ENCODE data around the gene DIAPH2.

Gene DIAPH2

DNA sequence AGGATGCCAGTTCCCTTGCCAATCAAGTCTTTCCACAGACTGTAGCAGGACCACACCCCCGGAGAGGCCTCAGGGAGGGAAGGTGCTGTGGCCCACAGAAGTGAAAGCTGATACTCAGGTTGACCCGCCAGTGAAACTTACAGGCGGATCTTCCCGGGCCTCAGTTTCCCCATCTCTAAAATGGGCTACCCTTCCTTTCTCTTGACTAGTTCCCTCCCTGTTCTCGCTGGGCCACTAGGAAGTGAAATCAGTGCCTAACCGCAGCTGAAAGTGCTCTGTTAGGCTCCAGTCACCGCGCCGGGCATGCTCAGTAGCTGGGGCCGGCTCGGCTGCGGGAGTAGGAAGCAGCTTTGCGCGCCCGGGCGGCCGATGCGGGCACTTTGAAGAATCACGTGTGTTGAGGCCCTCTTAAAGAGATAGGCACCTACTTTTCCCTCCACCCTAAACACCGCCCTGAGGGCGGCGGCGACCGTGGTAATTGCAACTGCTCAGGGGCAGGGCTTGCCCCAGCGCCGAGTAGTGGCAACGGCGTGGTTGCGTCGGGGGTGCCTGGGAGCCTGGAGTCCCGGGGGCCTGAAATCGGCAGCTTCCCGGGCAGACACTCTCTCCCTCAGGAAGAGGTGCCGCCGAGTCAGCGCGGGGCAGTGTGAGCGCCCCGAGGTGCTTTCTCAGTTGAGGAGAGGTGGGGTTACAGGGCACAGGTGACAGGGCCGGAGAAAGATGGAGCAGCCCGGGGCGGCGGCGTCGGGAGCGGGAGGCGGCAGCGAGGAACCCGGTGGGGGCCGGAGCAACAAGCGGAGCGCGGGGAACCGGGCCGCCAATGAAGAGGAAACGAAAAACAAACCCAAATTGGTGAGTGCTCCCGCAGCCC is at the start of gene DIAPH2:
Gene DIAPH2 (plus strand): TSS at position 504 of the 871 bp plus-strand sequence.
- Mint-ChIP-seq H3K36me3 (no peaks in the 10 kb centered on the region), H3K4me1 (peaks cover 32% of the 10 kb centered on the region), H3K4me3 (peak within 1 kb of the TSS; percentile 94), H3K27me3 (no peaks in the 10 kb centered on the region), H3K9me3 (no peaks in the 10 kb centered on the region), H3K27ac (peak within 1 kb of the TSS; percentile 84)

DNA sequence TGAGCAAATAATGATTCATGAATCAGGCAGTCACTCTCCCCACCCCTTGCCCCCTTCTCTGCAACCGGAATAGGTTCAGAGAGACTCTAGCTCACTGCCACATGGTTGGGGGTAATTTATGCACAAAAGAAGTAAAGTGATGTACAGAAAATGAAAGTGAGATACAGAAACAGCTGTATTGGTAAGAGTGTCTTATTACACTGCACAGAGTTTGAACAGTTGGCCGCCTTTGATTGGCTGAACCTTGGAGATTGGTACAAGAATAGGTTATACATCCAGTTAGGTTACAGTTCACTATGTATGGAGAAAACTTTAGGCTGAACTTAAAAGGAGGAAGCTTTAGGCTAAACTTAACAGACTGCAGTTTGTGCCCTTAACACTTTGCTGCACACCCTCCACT is 34.6 kb upstream of the DIAPH2 start:
- no peak overlapping the region for H3K4me3 Mint-ChIP-seq
- H3K27me3 Mint-ChIP-seq = peaks cover 2% of the 10 kb centered on the region
- no peaks in the 10 kb centered on the region for H3K36me3 Mint-ChIP-seq
- H3K9me3 Mint-ChIP-seq = no peaks in the 10 kb centered on the region
- no peak overlapping the region for H3K27ac Mint-ChIP-seq
- H3K4me1 Mint-ChIP-seq = no peaks in the 10 kb centered on the region

DNA sequence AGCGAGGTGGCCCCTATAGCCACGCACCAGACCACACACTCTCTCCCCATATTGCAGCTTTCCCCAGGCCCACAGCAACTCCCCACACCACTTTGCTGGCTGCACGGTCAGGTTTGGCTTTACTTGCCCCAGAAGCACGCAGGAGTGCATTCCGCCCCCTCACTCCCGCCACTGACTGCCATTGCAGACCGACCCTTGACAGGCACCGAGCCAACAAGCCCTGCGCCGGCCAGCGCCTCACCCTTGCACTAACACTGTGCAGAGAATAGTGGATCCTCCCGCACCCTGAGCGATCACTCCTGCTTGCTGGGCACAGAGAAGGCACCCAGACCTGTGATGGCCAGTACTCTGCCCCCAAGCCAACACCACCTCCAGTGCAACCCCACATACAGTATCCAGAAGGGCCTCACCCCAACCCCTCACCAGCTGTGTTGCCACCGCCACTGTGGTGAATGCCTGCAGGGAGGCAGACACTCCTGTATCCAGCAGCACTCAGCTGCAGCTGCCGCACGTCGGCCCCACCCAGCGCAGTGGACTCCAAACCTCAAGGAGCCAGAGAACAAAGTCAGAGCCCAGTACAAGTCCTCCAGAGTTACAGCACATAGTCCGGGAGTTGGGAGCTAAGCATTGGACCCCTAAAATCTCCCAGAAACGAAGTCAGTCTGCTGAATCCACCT is 28.6 kb upstream of the DIAPH2 start:
- Mint-ChIP-seq H3K4me1 (no peaks in the 10 kb centered on the region), H3K27ac (no peak overlapping the region), H3K4me3 (no peak overlapping the region), H3K27me3 (peaks cover 2% of the 10 kb centered on the region), H3K36me3 (no peaks in the 10 kb centered on the region), H3K9me3 (no peaks in the 10 kb centered on the region)

DNA sequence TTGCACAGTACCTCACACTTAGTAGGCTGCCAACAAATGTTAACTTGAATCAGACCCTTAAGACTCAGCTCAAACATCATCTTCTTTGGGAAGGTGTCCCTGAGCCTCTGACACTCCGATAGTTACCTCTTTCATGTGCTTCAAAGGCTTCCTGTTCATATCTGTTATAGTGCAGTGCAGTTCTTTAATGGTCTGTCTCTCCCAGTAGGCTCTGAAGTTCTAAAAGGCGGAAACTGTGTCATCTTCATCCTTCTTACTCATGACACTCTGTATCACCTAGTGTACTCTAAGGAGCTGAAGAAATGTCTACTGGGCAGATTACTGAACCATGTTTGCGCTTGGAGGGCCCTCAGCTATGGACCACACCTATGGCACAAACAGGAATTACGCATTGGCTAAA is 2.1 kb upstream of the DIAPH2 start:
- peaks cover 32% of the 10 kb centered on the region for H3K4me1 Mint-ChIP-seq

DNA sequence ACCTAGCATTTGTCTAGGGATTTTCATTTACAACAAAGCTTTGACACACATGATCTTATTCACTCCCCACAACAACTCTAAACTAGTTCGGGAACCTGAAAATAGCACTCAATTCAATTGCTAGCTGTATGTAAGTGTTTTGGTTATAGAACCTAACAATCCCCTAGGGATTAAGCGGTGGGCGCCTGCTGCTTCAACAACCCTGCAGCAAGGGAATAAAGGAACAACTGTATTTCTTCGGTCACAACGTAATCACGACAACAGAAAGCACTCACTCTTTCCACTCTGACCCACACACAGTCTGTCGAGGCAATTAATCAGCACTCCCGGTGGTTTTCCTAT is 674 bp upstream of the DIAPH2 start:
- no peaks in the 10 kb centered on the region for H3K27me3 Mint-ChIP-seq
- no peaks in the 10 kb centered on the region for H3K9me3 Mint-ChIP-seq
- H3K27ac Mint-ChIP-seq = no peak overlapping the region
- H3K36me3 Mint-ChIP-seq = no peaks in the 10 kb centered on the region
- H3K4me3 Mint-ChIP-seq = peak overlapping the region; percentile 94
- peaks cover 32% of the 10 kb centered on the region for H3K4me1 Mint-ChIP-seq

More for the DNA sequence above, 2.1 kb upstream of the DIAPH2 start:
- no peaks in the 10 kb centered on the region for H3K27me3 Mint-ChIP-seq
- H3K36me3 Mint-ChIP-seq = no peaks in the 10 kb centered on the region
- H3K27ac Mint-ChIP-seq = no peak overlapping the region
- peak overlapping the region; percentile 61 for H3K4me3 Mint-ChIP-seq
- H3K9me3 Mint-ChIP-seq = no peaks in the 10 kb centered on the region

DNA sequence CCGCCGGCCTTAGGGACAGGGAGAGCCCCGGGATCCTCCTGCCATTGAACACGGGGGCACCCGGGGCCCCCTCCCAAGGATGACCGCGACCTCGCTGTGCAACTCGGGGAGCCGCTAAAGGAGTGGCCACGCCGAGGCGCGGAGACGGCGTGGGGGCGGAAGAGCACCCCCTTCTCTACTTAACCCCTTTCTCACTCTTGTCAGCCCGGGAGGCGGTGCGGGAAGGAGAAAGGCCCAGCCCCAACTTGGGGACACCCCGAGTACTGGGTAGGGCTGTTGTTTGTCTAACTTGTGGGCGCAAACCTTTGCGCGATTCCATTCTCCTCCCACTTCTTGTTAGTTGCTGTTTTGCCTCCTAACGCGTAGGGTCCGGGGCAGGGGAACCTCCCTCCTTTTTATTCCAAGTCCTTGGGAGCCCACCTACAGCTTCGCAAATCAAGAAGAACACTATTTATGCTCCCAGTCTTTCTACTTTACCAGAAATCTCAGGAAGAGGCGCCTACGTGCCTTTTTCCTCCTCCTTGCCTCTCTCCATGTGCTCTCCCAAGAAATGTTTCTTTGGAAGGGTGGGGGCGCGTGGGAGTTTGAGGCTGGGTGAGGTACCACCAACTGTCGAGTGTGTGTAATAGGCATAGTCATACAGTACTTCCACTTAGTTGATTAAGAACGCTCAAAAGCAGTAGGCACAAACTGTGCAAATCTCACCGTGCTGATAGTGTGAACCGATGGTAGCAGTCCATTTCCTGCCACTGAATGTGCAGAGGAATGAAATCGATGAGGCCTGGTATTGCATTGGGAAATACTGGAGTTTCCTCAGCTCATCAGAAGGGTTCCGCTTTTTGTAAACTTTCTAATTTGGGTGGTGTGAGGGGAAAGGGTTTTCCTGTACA is 813 bp downstream of the DIAPH2 start:
- Mint-ChIP-seq H3K27ac (peak overlapping the region; percentile 84), H3K36me3 (no peaks in the 10 kb centered on the region), H3K9me3 (no peaks in the 10 kb centered on the region), H3K4me1 (peaks cover 32% of the 10 kb centered on the region), H3K4me3 (peak overlapping the region; percentile 94), H3K27me3 (no peaks in the 10 kb centered on the region)

DNA sequence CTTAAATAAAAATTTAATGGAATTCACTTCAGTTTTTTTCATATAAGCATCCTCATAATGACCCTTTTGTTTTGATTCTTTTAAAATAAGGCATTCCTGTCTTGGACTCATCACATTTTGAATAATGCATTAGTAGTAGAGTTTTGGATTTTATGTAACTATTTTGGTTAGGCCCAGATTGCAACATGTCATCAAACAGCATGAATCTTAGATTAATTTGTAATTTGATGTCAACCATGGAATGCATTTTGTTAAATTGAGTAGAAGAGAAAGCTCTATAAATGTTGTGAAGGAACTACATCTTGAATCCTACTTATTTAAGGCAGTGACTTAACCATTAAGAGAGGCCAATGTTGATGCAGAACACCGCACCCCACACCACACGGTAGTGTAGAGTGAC is 3.1 kb downstream of the DIAPH2 start:
- no peak overlapping the region for H3K27ac Mint-ChIP-seq
- no peaks in the 10 kb centered on the region for H3K9me3 Mint-ChIP-seq
- no peaks in the 10 kb centered on the region for H3K27me3 Mint-ChIP-seq
- peaks cover 25% of the 10 kb centered on the region for H3K4me1 Mint-ChIP-seq
- no peak overlapping the region for H3K4me3 Mint-ChIP-seq
- no peaks in the 10 kb centered on the region for H3K36me3 Mint-ChIP-seq

DNA sequence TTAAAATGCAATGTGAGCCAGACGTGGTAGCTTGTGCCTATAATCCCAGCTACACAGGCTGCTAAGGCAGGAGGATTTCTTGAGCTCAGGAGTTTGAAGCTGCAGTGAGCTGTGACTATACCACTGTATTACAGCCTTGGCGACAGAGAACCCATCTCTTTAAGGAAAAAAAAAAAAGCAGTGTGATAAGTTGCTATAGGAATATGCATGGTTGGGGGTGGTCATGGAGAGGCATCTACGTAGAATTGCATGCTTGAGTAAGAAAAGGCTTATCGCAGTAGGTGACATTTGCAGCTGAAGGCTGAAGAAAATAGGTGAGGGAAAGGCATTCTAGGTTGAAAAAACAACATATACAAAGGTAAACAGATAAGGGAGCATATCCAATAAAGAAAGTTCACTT is 4.1 kb downstream of the DIAPH2 start:
- no peak overlapping the region for H3K4me3 Mint-ChIP-seq
- peak overlapping the region; percentile 32 for H3K27ac Mint-ChIP-seq
- H3K9me3 Mint-ChIP-seq = no peaks in the 10 kb centered on the region
- no peaks in the 10 kb centered on the region for H3K27me3 Mint-ChIP-seq
- peaks cover 24% of the 10 kb centered on the region for H3K4me1 Mint-ChIP-seq
- H3K36me3 Mint-ChIP-seq = peaks cover 2% of the 10 kb centered on the region

DNA sequence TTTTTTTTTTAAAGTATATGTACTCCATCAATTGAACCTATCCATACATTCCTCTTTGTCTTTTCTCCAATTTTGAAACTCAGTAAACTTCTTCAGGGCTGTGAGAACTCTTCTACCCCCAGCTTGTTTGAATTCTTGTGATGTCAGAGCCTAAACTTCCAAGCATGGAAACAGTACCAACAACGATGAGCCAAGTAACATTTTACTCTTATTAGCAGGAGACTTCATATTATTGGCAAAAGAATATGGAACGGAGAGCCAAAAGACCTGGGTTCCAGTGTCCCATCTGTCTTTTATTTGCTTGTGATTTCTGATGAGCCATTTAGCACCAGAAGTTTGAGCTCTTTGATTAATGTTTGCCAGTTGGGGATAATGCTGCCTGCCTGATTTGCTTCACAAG is 5.3 kb downstream of the DIAPH2 start:
- Mint-ChIP-seq H3K4me1 (peaks cover 16% of the 10 kb centered on the region), H3K27ac (no peak overlapping the region), H3K27me3 (no peaks in the 10 kb centered on the region), H3K4me3 (no peak overlapping the region), H3K36me3 (peaks cover 2% of the 10 kb centered on the region), H3K9me3 (no peaks in the 10 kb centered on the region)

DNA sequence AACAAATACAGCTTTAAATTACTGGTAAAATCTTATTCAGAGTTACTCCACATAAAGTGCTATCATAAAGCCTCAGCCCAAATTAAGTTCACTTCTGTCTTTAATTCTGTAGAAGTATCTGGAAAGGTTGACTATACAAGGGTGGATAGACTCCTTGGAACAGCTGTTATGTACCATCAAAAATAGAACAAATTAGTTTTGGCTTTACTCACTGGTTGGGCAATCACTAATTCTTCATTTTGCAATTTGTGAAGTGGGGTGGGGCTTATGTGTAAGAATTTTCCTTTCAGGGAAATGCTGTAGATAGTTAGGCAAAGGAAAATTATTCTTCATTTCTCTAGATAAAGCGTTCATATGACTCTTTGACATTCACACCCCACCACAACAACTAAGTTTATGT is 7.8 kb downstream of the DIAPH2 start:
- Mint-ChIP-seq H3K27me3 (no peaks in the 10 kb centered on the region), H3K27ac (no peak overlapping the region), H3K36me3 (peaks cover 2% of the 10 kb centered on the region), H3K4me1 (no peaks in the 10 kb centered on the region), H3K9me3 (no peaks in the 10 kb centered on the region), H3K4me3 (no peak overlapping the region)

DNA sequence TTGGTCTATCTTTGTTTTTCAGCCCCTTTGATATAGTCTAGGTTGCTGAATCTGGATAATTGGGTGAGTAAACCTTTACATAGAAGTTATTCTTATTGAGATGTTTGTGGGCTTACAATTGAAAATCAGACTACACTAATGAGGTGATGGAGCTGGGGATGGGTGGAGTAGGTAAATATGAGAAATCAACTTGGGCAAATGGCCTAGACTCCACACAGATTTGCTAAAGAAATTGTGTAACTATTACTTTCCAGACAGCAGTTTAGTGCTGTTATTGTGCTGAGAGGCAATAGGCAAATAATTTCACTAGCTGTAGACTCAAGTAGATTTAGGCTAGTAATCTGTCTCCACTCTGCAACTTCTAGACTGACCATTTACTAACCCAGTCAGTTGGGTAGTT is 8.2 kb downstream of the DIAPH2 start:
- H3K4me1 Mint-ChIP-seq = no peaks in the 10 kb centered on the region
- no peak overlapping the region for H3K4me3 Mint-ChIP-seq
- H3K27ac Mint-ChIP-seq = no peak overlapping the region
- no peaks in the 10 kb centered on the region for H3K9me3 Mint-ChIP-seq
- H3K27me3 Mint-ChIP-seq = no peaks in the 10 kb centered on the region
- peaks cover 2% of the 10 kb centered on the region for H3K36me3 Mint-ChIP-seq

DNA sequence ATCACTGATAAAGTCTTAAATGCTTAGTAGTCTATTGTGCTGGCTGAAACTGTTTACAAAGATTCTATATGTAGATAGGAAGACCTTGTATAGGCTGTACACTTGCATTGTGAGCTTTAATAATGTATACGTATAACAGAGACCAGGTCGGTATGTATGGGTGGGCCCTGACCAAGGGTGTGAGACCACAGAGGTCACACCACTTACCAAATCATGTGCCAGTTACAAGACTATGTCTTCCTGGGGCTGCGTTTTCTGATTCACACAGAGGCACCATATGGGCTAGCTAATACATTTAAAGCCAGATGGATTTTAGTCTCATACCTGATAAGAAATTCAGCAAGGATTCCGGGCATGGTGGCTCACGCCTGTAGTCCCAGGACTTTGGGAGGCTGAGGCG is 8.8 kb downstream of the DIAPH2 start:
- H3K27ac Mint-ChIP-seq = no peak overlapping the region
- no peaks in the 10 kb centered on the region for H3K9me3 Mint-ChIP-seq
- peaks cover 2% of the 10 kb centered on the region for H3K36me3 Mint-ChIP-seq
- no peak overlapping the region for H3K4me3 Mint-ChIP-seq
- H3K27me3 Mint-ChIP-seq = no peaks in the 10 kb centered on the region
- H3K4me1 Mint-ChIP-seq = peaks cover 3% of the 10 kb centered on the region

DNA sequence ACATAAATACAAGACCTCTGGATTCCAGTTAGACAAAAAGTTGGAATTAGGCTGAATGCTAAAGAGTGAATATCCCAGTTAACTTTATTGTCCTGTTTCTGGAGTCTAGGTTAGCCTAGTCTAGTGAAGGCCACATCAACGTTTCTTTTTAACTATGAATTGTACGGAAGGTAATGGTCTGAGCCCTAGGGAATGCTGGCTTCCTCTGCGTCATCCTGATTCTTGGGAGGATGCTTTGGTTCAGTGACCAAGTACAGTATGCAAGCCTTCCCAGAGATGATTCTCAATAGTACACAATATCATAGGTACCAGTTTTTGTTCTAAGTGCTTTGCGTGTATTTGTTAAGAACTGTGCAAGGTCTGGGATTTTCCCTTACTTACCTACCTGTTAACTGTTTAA is 11.8 kb downstream of the DIAPH2 start:
- Mint-ChIP-seq H3K36me3 (peaks cover 9% of the 10 kb centered on the region), H3K27ac (no peak overlapping the region), H3K9me3 (no peaks in the 10 kb centered on the region), H3K27me3 (no peaks in the 10 kb centered on the region), H3K4me1 (peaks cover 6% of the 10 kb centered on the region), H3K4me3 (no peak overlapping the region)

DNA sequence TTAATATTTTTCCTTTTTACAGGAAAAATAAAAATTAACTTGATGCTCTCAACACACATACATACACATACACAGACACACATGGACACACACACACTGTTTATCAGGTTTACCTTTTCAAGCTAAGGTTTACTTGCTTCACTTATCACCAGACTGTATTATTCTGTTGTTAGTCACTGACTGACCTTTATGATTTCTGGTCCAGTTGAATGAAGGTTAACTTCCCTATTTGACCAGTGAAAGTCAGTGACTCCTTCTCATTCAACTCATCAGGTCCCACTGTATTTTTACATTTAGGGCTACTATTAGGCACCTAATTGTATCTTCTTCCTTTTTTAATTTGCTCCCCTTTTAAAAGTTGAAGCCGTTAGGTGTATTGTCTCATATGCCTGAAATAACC is 16.0 kb downstream of the DIAPH2 start:
- Mint-ChIP-seq H3K27me3 (no peaks in the 10 kb centered on the region), H3K36me3 (peaks cover 7% of the 10 kb centered on the region), H3K4me3 (no peak overlapping the region), H3K9me3 (no peaks in the 10 kb centered on the region), H3K27ac (no peak overlapping the region), H3K4me1 (peaks cover 6% of the 10 kb centered on the region)

DNA sequence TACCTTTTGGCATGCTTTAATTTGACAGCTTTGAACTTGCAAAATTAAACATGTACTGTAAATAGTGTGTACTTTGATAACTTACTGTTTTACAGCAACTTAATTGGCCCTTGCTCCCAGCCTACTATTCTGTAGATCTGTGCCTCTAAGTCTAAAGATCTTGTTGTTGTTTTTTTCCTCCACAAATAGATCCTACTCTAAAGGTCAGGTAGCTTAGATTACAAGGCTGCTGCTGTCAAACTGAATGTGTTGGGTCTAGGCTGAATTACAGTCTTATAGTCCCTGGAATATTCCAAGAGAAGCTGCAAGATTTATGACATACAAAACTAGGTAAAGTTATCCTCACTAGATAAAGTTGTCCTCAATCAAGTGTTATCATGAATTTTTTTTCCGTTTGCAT is 18.7 kb downstream of the DIAPH2 start:
- no peak overlapping the region for H3K27ac Mint-ChIP-seq
- H3K4me1 Mint-ChIP-seq = peaks cover 8% of the 10 kb centered on the region
- H3K36me3 Mint-ChIP-seq = peaks cover 7% of the 10 kb centered on the region
- no peaks in the 10 kb centered on the region for H3K27me3 Mint-ChIP-seq
- no peak overlapping the region for H3K4me3 Mint-ChIP-seq
- H3K9me3 Mint-ChIP-seq = no peaks in the 10 kb centered on the region

DNA sequence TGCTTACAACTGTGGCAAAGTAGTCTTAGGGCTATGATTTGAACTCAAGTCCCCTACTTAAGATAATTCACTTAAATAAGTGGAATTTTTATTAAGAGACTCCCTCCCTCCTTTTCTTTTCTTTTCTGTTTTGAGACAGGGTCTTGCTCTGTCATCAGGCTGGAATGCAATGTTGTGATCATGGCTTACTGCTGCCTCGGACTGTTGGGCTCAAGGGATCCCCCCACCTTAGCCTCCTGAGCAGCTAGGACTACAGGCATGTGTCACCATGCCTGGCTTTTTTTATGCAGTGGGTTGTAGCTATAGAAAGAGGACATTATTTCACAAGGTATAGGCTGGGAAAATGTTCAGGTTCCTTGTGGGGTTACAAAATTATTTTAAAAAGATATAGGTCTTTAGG is 19.2 kb downstream of the DIAPH2 start:
- Mint-ChIP-seq H3K27ac (no peak overlapping the region), H3K36me3 (peaks cover 7% of the 10 kb centered on the region), H3K4me3 (no peak overlapping the region), H3K9me3 (no peaks in the 10 kb centered on the region), H3K4me1 (peaks cover 8% of the 10 kb centered on the region), H3K27me3 (no peaks in the 10 kb centered on the region)

Data from activated naive CD4-positive, alpha-beta T cell treated with anti-CD3 and anti-CD28 coated beads, Interleukin-2, amount 50 U/mL, for 24 hours (primary cell).